ENCODE measurements around the gene IQSEC1. TPM values are rescaled to one million over a fixed set of nuclear protein-coding genes. Genes with fewer than 3 reads are reported as not detected.

IQSEC1 gene
- total and polyA plus RNA-seq, 2 of the 8 experiments (the other 6 are each of a cell fraction or from before 2014, with no cell fraction given), result 6.8 to 28.8 TPM

- no peak overlapping the region for H3K9ac ChIP-seq (replicated peaks in 1 of 4; ENCODE audit: extremely low read depth in 1 of 4, low read depth in 3 of 4, low read length in 3 of 4)
- no peaks in the 10 kb centered on the region for H3K4me1 ChIP-seq (replicated peaks in 1 of 4; ENCODE audit: control insufficient read depth in 3 of 4, insufficient read depth in 4 of 4, low read length in 3 of 4)
- H4K5ac ChIP-seq (ENCODE audit: insufficient read length, low read depth, low read length), result no peak overlapping the region
- no peak overlapping the region; the same call in 1 of the 2 replicates for H4K8ac ChIP-seq (ENCODE audit: extremely low read depth, insufficient read depth, low read length)
- no peak overlapping the region for H3K27ac ChIP-seq (ENCODE audit: low read depth, low read length)
- no peak overlapping the region for H3K18ac ChIP-seq (ENCODE audit: extremely low read depth, low read length)
- no peaks in the 10 kb centered on the region for H3K79me2 ChIP-seq (ENCODE audit: control insufficient read depth in 1 of 2, insufficient read depth in 2 of 2, low read length in 2 of 2)
- H2AFZ ChIP-seq (ENCODE audit: low read length), result no peak overlapping the region
- H4K20me1 ChIP-seq (replicated peaks in 1 of 2; ENCODE audit: control insufficient read depth in 1 of 2, insufficient read depth in 2 of 2, low read length in 2 of 2), result peaks cover 0 to 29% of the 10 kb centered on the region in 2 experiments
- H3K4me2 ChIP-seq (ENCODE audit: insufficient read depth in 1 of 2, low read depth in 2 of 2, low read length in 2 of 2), result no peak overlapping the region
- H3K14ac ChIP-seq (ENCODE audit: insufficient read length), result no peak overlapping the region
- no peaks in the 10 kb centered on the region for H3K9me3 ChIP-seq (ENCODE audit: insufficient read depth in 2 of 2, low read depth in 1 of 2, low read length in 1 of 2)
- FAIRE-seq (no peak), DNase-seq (ENCODE audit: low read depth in 1 of 2, low spot score in 2 of 2) (no peak)
- H2BK20ac ChIP-seq (ENCODE audit: low read length), result no peak overlapping the region
- H3K79me1 ChIP-seq (ENCODE audit: low read depth, low read length), result 0 out of 2 replicates have a peak, but pooled peaks cover 3% of the 10 kb centered on the region
- ChIA-PET CTCF (ENCODE audit: partially characterized antibody) (interaction anchor here (0.5 to 1.5 kb wide), 9 partner anchors 14 to 532 kb away, joined by 3 to 6 read pairs (median 3); no protein-coding TSS in a partner anchor), POLR2A (ENCODE audit: partially characterized antibody) (interaction anchor here (1.2 kb wide), 1 partner anchor 14 kb away, joined by 3 read pairs; no protein-coding TSS in a partner anchor)
- WGBS, 2 experiments (ENCODE audit: extremely low coverage in 1 of 2, insufficient coverage in 1 of 2, insufficient read length in 1 of 2, insufficient replicate concordance in 2 of 2, low coverage in 1 of 2, low lambda C conversion rate in 2 of 2, missing lambda C conversion rate in 1 of 2), result 92% methylated on average over 28 of the region's 37 CpGs; no CpG with 5 or more reads in 1 of the 2 experiments
- no peaks in the 10 kb centered on the region for H3K23me2 ChIP-seq (ENCODE audit: low read depth, low read length)
- H2BK120ac ChIP-seq (replicated peaks; ENCODE audit: low read depth, low read length), result no peak overlapping the region
- peak overlapping the region; percentile 71; the same call in 1 of the 2 replicates for H2BK5ac ChIP-seq (ENCODE audit: low read depth, low read length)
- no peak overlapping the region for H2BK15ac ChIP-seq (ENCODE audit: low read length)
- H2AK5ac ChIP-seq (ENCODE audit: low read depth, low read length), result no peak overlapping the region
- no peaks in the 10 kb centered on the region for H3K27me3 ChIP-seq (replicated peaks in 1 of 4; ENCODE audit: control insufficient read depth in 3 of 4, extremely low read depth in 1 of 4, insufficient read depth in 3 of 4, low read length in 3 of 4)
- no peak overlapping the region for H2BK12ac ChIP-seq (ENCODE audit: low read depth, low read length)
- H3K4me3 ChIP-seq (ENCODE audit: extremely low read depth in 1 of 4, insufficient read depth in 2 of 4, low read depth in 3 of 4, low read length in 4 of 4), result no peak overlapping the region
- H3K56ac ChIP-seq (replicated peaks; ENCODE audit: insufficient read length, low read depth, low read length), result no peak overlapping the region
- H3K36me3 ChIP-seq (ENCODE audit: control insufficient read depth in 2 of 4, insufficient read depth in 4 of 4, low read length in 3 of 4), result peaks cover 0 to 12% (median 2%) of the 10 kb centered on the region in 4 experiments; a peak in 6 of 8 replicates
- no peak overlapping the region for H4K91ac ChIP-seq (replicated peaks; ENCODE audit: insufficient read length, low read length)
- no peak overlapping the region for H3K4ac ChIP-seq (replicated peaks; ENCODE audit: insufficient read length, low read depth, low read length)
- H3K23ac ChIP-seq (ENCODE audit: insufficient read length), result no peak overlapping the region
- TF ChIP-seq SUZ12 (IDR thresholded peaks at IDR 0.05; ENCODE audit: low read length) (no peak), CTCF (IDR thresholded peaks at IDR 0.05; ENCODE audit: control extremely low read depth in 1 of 3, insufficient read depth in 1 of 3, low read depth in 1 of 3, low read length in 3 of 3) (no peak), RNF2 (IDR thresholded peaks at IDR 0.05; ENCODE audit: borderline replicate concordance, low read depth, low read length, missing control alignments, poor library complexity, severe bottlenecking) (no peak), MAX (IDR thresholded peaks at IDR 0.05) (no peak), CEBPB (IDR thresholded peaks at IDR 0.05; ENCODE audit: low read depth, low read length) (no peak), ATF2 (IDR thresholded peaks at IDR 0.05; ENCODE audit: low read length) (no peak)
Measured at GRCh38 chr3:12935023-12935860, 138.0 kb downstream of the IQSEC1 start.
